HG02981 (cell line): ENCODE measurements around the gene SALL4.
"Not testable (repeated sequence)": the region's sequence is repeated elsewhere in the genome, so short reads cannot be mapped to it uniquely, and the experiment has no call there.

Experiments
- ATAC-seq: cut with Tn5 transposase; IDR thresholded peaks from one replicate; pipeline ENCODE4 v1.9.1; 2021; ENCODE audit warnings: mild to moderate bottlenecking, moderate library complexity; ENCODE audit not compliant: unreplicated experiment

The SALL4 gene

DNA sequence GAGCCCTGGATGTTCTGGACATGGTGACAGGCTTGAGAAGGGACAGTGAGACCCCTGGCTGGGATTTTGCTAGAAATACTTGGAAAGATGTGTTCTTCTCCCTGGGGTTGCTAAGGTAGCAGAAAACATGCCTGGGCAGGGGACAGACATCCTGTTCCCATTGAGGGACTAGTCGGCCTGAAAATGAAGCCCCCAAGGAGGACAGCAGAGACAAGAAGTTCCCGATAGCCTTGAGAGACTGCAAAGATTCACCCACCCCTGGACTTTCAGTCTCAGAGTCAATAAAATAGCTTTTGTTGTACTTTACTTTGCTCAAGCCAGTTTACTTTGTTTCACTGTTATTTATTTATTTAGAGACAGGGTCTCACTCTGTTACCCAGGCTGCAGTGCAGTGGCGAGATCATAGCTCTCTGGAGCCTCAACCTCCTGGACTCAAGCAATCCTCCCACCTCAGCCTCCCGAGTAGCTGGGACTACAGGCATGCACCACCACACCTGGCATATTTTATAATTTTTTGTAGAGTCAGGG is 62.5 kb downstream of the SALL4 start:
- ATAC-seq: no peak

DNA sequence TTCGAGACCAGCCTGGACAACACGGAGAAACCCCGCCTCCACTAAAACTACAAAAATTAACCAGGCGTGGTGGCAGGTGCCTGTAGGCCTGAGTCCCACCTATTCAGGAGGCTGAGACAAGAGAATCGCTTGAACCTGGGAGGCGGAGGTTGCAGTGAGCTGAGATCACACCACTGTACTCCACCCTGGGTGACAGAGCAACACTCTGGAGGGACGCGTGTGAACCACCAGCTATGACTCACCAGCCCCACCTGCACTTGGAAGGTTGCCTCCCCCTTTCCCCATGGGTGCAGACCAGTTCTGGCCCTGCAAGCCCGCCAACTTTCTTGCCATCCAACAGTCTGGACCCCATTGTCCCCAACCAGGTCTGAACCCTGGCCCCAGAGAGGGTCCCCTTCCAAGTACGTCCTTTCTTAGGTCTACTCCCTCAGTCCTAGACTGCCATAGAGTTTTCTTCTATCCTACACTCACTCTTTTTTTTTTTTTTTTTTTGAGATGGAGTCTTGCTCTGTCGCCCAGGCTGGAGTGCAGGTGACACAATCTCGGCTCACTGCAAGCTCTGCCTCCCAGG is 63.4 kb downstream of the SALL4 start:
- no peak for ATAC-seq

DNA sequence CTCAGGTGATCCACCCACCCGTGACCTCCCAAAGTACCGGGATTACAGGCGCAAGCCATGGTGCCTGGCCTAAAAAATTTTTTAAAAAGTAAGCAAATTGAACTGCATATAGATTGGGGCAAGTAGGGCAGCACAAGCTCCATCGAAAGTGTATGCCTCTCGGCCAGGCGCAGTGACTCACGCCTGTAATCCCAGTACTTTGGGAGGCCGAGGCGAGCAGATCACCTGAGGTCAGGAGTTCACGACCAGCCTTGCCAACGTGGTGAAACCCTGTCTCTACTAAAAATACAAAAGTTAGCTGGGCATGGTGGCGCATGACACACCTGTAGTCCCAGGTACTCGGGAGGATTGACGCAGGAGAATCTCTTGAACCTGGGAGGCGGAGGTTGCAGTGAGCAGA is 64.1 kb downstream of the SALL4 start:
- ATAC-seq: not testable (repeated sequence)

DNA sequence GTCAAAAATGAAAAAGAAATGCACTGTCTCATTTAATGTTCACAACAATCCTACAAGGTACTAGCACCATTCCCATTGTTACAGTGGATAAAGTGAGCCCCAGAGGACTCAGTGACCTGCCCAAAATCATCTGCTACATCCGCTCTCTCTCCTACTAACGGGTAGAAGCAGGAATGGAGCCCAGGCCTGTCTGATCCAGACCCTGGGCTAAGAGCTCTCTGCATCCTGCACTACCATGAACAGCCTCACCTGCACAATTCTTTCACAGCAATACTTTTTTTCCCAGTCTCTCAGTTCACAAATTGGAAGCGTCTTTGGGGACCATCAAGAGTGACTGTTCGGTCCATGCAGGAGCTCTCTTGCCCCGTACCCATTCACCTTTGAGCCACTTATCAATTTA is 65.4 kb downstream of the SALL4 start:
- no peak for ATAC-seq

DNA sequence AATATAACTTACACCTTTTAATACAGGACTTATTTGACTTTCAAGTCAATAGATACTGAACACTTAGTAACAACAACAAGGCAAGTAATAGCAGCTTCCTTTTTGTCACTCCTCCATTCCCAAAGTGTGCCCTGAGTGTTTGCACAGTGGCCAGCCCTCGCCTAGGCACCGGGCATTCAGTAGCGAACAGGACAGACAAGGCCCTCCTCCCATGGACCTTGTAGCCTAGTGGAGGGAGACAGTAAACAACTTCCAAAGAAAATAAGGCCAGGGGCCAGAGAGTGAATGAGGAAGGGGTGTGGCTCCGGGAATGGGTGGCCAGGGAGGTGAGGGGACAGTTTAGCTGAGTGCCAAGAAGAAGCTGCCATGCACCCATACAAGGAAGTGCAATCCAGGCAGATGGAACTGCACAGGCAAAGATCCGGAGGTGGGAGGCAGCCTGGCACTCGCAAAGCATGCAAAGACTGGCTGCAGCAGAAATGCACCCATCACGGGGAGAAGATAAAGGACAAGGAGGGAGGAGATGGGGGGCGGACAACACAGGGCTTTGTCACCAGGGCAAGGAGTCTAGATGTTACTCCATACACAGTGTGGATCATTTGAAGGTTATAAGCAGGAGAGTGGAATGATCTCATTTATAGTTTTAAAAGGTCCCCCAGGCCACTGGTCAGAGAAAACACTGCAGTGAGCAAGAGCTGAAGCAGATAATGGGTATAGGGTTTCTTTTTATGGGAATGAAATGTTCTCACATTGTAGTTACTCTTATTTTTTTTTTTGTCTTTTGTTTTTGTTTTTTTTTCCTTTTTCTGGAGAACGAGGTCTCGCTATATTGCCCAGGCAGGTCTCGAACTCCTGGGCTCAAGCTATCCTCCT is 66.4 kb downstream of the SALL4 start:
- no peak for ATAC-seq

DNA sequence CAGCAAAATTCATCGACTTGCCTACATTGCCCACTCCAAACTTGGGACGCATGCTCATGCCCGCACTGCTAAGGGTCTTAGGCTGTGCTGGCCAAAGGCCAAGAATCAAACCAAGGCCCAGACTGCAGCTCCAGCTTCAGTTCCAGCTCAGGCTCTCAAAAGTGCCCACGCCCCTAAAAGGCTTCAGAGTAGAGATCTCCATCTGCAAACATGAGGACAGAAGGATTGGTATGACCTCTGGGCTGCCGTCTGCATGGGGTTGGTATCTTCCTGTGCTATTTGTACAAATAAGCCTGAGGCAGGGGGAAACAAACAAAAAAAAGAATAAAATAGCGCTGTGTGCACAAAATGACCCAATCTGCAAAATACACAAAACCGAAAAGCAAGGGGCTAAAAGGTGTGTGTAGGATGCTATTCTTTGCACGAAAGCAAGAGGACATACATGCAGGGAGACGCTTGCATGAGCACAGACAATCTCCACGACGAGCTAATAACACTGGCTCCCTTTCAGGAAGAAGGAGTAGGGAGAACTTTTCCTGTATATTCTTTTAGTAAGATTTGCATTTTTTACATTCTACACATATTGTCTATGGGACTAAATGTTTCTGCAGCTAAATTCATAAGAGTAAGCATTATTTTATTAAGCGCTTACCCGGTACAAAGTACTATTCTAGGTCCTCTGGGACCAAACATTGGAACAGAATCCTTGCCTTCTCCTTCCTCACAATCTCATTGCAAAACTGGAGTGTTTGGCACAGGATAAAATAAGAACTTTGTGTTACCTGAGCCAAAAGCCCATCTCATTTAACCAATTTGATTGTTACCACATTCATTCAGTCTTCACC is 67.2 kb downstream of the SALL4 start:
- ATAC-seq: no peak

DNA sequence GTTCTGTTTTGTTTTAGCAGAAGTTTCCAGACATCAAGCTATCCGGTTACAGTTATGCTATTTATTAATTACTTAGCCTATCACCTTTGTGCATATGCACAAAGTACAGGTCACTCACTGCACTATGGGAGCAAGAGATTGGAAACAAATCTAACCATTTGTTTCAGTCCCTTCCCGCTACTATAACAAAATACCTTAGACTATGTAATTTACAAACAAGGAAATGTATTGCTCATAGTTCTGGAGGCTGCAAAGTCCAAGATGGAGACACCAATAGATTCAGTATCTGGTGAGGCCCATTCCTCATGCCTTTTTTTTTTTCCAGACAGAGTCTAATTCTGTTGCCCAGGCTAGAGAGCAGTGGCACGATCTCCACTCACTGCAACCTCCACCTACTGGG is 69.3 kb downstream of the SALL4 start:
- no peak for ATAC-seq
